Inflammatory macrophage (primary cell): ENCODE results near the gene SHISA6.

Experiments
- DNase-seq, 2 donors: peaks; one replicate each; pipeline ENCODE4 v3.0.0-alpha.2; 2020 to 2022

SHISA6 gene

GRCh38 chr17:11461993-11462548, 221.1 kb downstream of the SHISA6 start:
- no peak for DNase-seq

- no peak for DNase-seq
Observed at GRCh38 chr17:11467639-11468038, 226.6 kb downstream of the SHISA6 start.

GRCh38 chr17:11485336-11486100, 244.5 kb downstream of the SHISA6 start:
- DNase-seq, result no peak

GRCh38 chr17:11486101-11486867, 245.3 kb downstream of the SHISA6 start:
- no peak for DNase-seq

- DNase-seq, result no peak
Observed at GRCh38 chr17:11486868-11487310, 245.9 kb downstream of the SHISA6 start.

GRCh38 chr17:11487469-11487868, 246.5 kb downstream of the SHISA6 start:
- DNase-seq, result no peak

- DNase-seq, result no peak
Observed at GRCh38 chr17:11488407-11488806, 247.4 kb downstream of the SHISA6 start.

GRCh38 chr17:11490171-11490755, 249.2 kb downstream of the SHISA6 start:
- no peak for DNase-seq

GRCh38 chr17:11492511-11492910, 251.5 kb downstream of the SHISA6 start:
- DNase-seq, result no peak

GRCh38 chr17:11493936-11494335, 252.9 kb downstream of the SHISA6 start:
- DNase-seq, result no peak

GRCh38 chr17:11495613-11496012, 254.6 kb downstream of the SHISA6 start:
- DNase-seq, result no peak

GRCh38 chr17:11499881-11500280, 258.9 kb downstream of the SHISA6 start:
- no peak for DNase-seq

- DNase-seq, result no peak
Observed at GRCh38 chr17:11503308-11504035, 262.5 kb downstream of the SHISA6 start.

- DNase-seq, result no peak
Observed at GRCh38 chr17:11506635-11507034, 265.6 kb downstream of the SHISA6 start.

- no peak for DNase-seq
Observed at GRCh38 chr17:11511696-11512095, 270.7 kb downstream of the SHISA6 start.

GRCh38 chr17:11514565-11514964, 273.6 kb downstream of the SHISA6 start:
- DNase-seq, result no peak

- DNase-seq, result no peak
Observed at GRCh38 chr17:11514981-11515680, 274.1 kb downstream of the SHISA6 start.

GRCh38 chr17:11515901-11516300, 274.9 kb downstream of the SHISA6 start:
- no peak for DNase-seq

GRCh38 chr17:11535231-11535630, 294.2 kb downstream of the SHISA6 start:
- DNase-seq, result no peak

GRCh38 chr17:11538366-11538765, 297.4 kb downstream of the SHISA6 start:
- DNase-seq, result no peak

- no peak for DNase-seq
Observed at GRCh38 chr17:11539637-11540036, 298.6 kb downstream of the SHISA6 start.

- DNase-seq, result no peak
Observed at GRCh38 chr17:11545002-11545401, 304.0 kb downstream of the SHISA6 start.
